ENCODE measurements around the gene SSBP3.
"Not testable (repeated sequence)": the region's sequence is repeated elsewhere in the genome, so short reads cannot be mapped to it uniquely, and the experiment has no call there.

SSBP3 gene

DNA sequence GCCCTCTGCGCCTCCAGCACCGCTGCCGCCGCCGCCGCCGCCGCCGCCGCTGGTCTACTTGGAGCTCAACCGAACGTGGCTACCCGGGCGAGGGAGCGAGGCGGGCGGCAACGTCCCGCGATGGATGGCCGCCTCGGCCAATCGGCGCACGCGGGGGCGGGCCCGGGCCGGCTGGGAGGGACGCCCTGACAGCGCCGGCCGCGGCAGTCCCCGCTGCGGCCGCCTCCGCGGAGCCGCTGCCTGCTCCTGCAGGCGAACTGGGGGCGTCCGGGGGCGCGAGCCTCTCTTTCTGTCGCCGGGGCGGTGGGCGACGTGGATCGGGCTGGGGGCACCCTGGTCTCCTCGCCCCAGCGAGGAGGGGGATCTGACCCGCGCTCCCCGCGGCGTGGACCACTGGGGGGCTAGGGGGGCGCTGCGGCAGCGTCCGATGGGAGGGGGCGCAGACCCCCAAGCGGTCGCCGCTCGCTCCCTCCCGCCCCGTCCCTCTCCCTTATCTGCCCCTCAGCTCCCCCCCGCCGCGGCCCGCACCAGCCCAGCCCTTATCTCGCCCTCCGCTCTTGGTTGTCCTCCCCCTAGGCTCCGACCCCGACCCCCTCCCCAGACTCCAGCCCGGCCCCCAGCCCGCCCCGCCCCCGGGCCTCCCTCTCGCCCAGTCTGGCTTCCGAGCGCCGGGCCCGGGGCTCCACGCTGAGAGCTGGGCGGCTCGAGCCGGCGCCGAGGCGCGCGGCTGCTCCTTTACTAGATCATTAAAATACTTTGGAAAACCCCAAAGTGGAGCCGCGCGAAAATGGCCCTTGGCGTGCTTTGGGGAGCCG, at the start of gene SSBP3:
TSS of gene SSBP3 (minus strand) at position 56 of the 815 bp plus-strand sequence.
- TF ChIP-seq, protein P1, sequence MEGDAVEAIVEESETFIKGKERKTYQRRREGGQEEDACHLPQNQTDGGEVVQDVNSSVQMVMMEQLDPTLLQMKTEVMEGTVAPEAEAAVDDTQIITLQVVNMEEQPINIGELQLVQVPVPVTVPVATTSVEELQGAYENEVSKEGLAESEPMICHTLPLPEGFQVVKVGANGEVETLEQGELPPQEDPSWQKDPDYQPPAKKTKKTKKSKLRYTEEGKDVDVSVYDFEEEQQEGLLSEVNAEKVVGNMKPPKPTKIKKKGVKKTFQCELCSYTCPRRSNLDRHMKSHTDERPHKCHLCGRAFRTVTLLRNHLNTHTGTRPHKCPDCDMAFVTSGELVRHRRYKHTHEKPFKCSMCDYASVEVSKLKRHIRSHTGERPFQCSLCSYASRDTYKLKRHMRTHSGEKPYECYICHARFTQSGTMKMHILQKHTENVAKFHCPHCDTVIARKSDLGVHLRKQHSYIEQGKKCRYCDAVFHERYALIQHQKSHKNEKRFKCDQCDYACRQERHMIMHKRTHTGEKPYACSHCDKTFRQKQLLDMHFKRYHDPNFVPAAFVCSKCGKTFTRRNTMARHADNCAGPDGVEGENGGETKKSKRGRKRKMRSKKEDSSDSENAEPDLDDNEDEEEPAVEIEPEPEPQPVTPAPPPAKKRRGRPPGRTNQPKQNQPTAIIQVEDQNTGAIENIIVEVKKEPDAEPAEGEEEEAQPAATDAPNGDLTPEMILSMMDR (IDR thresholded peaks at IDR 0.05; ENCODE audit: low read length, missing control alignments), result no peak
- DNase-seq (ENCODE audit: low read depth), result peak; percentile 95
- H3K4me3 ChIP-seq (replicated peaks; ENCODE audit: low read depth, low read length), result peak within 1 kb of the TSS; percentile 61

DNA sequence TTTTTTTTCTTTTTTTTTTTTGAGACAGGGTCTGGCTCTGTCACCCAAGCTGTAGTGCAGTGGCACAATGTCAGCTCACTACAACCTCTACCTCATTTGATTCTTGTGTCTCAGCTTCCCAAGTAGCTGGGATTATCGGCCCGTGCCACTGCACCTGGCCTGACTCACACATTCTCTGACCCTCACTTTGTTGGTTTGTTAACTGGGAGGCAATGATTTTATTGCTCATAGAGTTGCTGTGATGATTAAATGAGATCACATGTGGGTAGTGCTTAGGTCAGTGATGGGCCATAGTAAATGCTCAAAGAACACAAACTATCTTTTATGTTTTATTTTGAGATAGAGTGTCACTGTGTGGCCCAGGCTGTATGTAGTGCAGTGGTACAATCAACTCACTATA, 47.3 kb upstream of the SSBP3 start:
- DNase-seq (ENCODE audit: low read depth), result no peak
- H3K4me3 ChIP-seq (replicated peaks; ENCODE audit: low read depth, low read length), result no peak overlapping the region
- TF ChIP-seq, protein P1 (IDR thresholded peaks at IDR 0.05; ENCODE audit: low read length, missing control alignments), result no peak

DNA sequence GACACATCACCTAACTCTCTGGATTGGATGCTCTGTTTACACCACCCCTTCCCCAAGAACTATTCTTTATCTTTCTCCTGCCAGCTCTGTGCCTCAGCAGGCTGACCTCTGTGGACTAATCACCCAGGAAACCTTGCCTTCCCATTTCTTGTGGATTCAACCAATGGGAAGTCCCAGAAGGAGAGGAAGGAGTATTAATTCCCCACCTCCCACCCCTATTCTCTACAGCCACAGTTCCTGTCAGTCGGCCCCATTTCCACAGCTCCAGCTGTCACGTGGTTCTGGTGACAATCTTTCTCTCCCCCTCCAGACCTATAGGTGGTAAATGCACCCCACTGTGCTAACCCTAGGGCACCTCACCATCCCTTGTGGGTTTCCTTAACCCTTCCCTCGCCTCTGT, 46.8 kb upstream of the SSBP3 start:
- H3K4me3 ChIP-seq (replicated peaks; ENCODE audit: low read depth, low read length), result no peak overlapping the region
- no peak for DNase-seq (ENCODE audit: low read depth)
- TF ChIP-seq, protein P1 (IDR thresholded peaks at IDR 0.05; ENCODE audit: low read length, missing control alignments), result no peak

DNA sequence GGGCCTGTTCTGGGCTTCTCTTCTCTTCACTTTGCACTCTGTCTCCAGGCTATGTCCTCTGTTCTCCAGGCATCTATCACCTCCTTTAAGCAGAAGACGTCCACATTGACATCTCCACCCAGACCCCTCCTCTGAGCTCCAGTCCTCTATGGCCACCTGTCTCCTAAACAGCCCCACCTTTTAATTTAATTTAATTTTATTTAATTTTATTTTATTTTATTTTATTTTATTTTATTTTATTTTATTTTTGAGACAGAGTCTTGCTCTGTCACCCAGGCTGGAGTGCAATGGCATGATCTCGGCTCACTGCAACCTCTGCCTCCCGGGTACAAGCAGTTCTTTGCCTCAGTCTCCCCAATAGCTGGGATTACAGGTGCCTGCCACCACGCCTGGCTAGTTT, 43.2 kb upstream of the SSBP3 start:
- H3K4me3 ChIP-seq (replicated peaks; ENCODE audit: low read depth, low read length); DNase-seq (ENCODE audit: low read depth): not testable (repeated sequence)

DNA sequence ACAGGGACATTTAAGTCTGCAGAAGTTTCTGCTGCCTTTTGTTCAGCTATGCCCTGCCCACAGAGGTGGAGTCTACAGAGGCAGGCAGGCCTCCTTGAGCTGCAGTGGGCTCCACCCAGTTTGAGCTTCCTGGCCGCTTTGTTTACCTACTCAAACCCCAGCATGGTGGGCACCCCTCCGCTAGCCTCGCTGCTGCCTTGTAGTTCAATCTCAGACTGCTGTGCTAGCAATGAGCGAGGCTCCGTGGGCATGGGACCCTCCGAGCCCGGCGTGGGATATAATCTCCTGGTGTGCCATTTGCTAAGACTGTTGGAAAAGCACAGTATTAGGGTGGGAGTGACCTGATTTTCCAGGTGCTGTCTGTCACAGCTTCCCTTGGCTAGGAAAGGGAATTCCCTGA, 42.6 kb upstream of the SSBP3 start:
- not testable (repeated sequence) for DNase-seq (ENCODE audit: low read depth); H3K4me3 ChIP-seq (replicated peaks; ENCODE audit: low read depth, low read length)

DNA sequence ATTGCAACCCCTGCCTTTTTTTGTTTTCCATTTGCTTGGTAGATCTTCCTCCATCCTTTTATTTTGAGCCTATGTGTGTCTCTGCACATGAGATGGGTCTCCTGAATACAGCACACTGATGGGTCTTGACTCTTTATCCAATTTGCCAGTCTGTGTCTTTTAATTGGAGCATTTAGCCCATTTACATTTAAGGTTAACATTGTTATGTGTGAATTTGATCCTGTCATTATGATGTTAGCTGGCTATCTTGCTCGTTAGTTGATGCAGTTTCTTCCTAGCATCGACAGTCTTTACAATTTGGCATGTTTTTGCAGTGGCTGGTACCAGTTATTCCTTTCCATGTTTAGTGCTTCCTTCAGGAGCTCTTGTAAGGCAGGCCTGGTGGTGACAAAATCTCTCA, 40.9 kb upstream of the SSBP3 start:
- DNase-seq (ENCODE audit: low read depth); H3K4me3 ChIP-seq (replicated peaks; ENCODE audit: low read depth, low read length): not testable (repeated sequence)

DNA sequence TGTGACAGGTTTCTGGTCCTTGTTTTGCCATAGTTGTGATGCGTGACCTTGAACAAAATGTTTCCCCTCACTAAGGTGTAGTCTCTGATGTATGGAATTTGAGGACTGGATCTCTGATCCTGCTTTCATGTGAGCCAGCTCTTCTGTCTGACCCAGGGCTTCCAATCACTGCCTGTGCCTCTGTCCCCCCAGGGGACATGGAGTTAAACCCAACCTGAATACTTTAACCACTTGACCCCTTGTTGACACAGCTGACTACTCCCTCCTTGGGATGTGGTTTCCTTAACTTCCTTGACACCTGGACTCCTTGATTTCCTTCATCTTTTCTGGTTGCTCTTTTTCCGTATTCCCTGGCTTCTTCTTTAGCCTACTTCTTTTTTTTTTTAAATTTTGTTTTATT, 36.0 kb upstream of the SSBP3 start:
- TF ChIP-seq, protein P1 (IDR thresholded peaks at IDR 0.05; ENCODE audit: low read length, missing control alignments), result no peak
- no peak for DNase-seq (ENCODE audit: low read depth)
- no peak overlapping the region for H3K4me3 ChIP-seq (replicated peaks; ENCODE audit: low read depth, low read length)

DNA sequence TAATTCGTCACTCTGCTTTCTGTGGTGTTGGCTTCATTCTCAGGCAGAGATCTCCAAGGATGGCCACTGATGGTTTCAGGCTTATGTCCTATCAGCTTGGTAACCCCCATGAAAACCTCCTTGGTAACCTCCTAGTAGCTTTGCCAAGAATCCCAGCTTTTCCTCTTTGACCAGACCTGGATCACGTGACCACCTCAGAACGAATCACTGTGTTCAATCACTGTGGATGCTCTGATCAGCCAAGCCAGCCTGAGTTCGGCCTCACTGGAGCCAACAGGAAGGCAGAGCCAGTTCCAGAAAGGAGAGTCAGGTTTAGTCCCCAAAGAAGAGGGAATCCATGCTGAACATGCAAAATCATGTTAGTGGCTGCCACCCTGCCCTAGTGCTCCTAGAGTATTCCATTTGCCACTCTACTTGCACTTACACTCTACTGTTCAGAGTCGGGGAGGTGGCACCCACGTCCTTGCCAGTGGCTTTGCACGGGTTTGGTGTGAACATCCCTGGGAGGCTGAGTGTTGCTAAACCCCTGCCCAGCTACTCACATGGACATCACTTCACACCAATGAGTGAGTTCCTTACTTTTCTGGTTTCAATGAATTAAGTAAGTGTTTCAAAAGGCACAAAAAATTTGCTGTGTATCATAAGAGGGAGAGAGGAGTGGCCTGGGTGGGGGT, 33.5 kb upstream of the SSBP3 start:
- TF ChIP-seq, protein P1 (IDR thresholded peaks at IDR 0.05; ENCODE audit: low read length, missing control alignments), result no peak
- H3K4me3 ChIP-seq (replicated peaks; ENCODE audit: low read depth, low read length), result no peak overlapping the region
- no peak for DNase-seq (ENCODE audit: low read depth)

All from fibroblast of pulmonary artery (primary cell).